NB4 (cell line): Measurements from ENCODE around the gene PSMG3.

ENCODE experiments used
- DNase-seq: peaks from one replicate; pipeline ENCODE4 v3.0.0; 2010; ENCODE audit warnings: low read depth
- H3K4me3 ChIP-seq: one replicate; pipeline ENCODE4 v1.5.1; 2011; ENCODE audit warnings: mild to moderate bottlenecking, low read depth, low read length, moderate library complexity
- MYC ChIP-seq: IDR thresholded peaks from 2 replicates; pipeline ENCODE4 v1.6.1; 2011; ENCODE audit warnings: low read depth, low read length
- POLR2A ChIP-seq: IDR thresholded peaks from 2 replicates; pipeline ENCODE4 v1.6.1; 2011; ENCODE audit warnings: mild to moderate bottlenecking; ENCODE audit not compliant: insufficient read length; ENCODE audit errors: extremely low read depth
- TF ChIP-seq, protein P1 (sequence below): IDR thresholded peaks from one replicate; pipeline ENCODE4 v1.5.1; 2012; ENCODE audit warnings: low read depth, low read length
- TF ChIP-seq, protein P2 (sequence below): IDR thresholded peaks from 2 replicates; pipeline ENCODE4 v1.6.1; 2011; ENCODE audit warnings: low read depth, low read length

PSMG3 gene

DNA sequence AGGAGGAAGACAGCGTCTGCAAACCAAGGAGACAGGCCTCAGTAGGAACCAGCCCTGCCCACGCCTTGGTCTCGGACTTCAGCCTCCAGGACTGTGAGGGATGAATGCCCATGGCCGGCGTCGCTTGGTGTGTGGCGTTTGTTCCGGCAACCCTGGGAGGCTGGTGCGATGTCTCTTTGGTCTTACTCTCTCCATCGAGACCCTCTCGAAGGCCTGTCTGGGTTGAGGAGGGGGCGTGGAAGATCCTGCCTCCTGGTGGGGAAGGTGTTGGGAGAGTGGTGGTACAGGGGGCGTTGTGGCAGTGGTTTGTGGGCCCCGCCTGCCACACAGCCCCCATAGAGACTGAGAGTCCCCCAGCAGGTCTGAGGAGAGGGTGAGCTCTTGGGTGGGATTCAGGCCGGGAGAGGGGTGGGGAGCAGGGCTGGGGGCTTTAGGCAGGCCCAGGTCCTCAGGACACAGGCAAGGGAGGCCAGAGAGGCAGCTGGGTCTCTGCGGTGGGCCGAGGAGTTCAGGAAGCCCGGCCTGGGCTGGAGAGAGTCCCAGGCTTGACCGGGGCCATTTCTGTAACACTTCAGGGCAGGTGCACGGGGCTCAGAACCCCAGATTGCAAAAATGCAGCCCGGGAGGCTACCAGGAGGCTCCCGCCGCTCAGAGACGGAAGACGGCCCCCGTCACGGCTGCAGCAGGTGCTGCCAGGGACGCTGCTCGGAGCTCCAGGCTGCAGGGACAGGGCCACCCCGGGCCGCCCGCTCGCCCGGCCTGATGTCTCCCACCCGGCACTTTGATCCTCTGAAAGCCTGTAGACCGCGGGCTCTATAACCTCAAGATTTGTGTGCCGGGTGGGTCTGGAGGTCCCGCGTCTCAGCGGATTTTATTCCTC, 33.8 kb upstream of the PSMG3 start:
- H3K4me3 ChIP-seq = no peak overlapping the region
- TF ChIP-seq MYC (no peak), POLR2A (no peak)
- TF ChIP-seq, protein P1, sequence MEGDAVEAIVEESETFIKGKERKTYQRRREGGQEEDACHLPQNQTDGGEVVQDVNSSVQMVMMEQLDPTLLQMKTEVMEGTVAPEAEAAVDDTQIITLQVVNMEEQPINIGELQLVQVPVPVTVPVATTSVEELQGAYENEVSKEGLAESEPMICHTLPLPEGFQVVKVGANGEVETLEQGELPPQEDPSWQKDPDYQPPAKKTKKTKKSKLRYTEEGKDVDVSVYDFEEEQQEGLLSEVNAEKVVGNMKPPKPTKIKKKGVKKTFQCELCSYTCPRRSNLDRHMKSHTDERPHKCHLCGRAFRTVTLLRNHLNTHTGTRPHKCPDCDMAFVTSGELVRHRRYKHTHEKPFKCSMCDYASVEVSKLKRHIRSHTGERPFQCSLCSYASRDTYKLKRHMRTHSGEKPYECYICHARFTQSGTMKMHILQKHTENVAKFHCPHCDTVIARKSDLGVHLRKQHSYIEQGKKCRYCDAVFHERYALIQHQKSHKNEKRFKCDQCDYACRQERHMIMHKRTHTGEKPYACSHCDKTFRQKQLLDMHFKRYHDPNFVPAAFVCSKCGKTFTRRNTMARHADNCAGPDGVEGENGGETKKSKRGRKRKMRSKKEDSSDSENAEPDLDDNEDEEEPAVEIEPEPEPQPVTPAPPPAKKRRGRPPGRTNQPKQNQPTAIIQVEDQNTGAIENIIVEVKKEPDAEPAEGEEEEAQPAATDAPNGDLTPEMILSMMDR = no peak
- TF ChIP-seq, protein P2, sequence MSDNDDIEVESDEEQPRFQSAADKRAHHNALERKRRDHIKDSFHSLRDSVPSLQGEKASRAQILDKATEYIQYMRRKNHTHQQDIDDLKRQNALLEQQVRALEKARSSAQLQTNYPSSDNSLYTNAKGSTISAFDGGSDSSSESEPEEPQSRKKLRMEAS = no peak
- no peak for DNase-seq

DNA sequence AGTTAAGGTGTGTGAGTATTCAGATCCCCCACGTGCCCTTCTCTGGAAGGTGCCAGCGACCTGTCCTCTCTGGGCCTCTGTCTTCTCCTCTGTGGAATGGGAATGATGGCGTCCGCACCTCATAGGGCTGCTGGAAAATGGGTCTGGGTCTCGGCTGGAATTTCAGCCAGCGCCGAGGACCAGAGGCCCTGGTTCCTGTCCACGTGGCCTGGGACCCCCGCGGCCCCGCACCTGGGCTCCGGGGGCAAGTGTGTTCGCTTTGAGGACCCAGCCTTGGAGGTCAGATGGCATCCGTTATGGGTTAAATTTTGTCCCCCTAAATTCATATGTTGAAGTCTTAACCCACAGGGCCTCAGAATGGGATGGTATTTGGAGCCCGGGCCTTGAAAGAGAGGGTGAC, 32.6 kb upstream of the PSMG3 start:
- DNase-seq = no peak
- H3K4me3 ChIP-seq = no peak overlapping the region
- TF ChIP-seq, protein P2 = no peak
- TF ChIP-seq MYC (no peak), POLR2A (no peak)
- TF ChIP-seq, protein P1 = no peak

DNA sequence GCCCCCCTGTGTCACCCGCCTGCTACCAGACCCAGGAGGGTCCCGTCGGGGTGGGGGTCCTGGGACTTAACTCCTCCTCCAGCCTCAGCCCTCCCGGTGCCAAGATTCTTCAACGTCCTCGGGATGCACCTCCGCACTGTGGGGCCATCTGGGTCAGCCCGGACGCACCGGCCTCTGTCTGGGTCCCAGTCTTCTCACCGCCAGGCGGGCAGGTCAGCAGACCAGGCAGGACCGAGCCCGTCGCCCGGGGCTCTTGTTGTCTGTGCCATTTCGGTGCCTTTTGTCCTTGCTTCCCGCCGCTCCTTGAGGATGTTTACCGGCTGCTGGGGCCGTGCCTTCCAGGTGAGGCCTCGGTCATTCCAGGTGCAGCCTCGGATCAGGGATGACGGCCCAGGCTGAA, 32.1 kb upstream of the PSMG3 start:
- no peak for DNase-seq
- TF ChIP-seq MYC (no peak), POLR2A (no peak)
- TF ChIP-seq, protein P2 = no peak
- TF ChIP-seq, protein P1 = no peak
- no peak overlapping the region for H3K4me3 ChIP-seq

DNA sequence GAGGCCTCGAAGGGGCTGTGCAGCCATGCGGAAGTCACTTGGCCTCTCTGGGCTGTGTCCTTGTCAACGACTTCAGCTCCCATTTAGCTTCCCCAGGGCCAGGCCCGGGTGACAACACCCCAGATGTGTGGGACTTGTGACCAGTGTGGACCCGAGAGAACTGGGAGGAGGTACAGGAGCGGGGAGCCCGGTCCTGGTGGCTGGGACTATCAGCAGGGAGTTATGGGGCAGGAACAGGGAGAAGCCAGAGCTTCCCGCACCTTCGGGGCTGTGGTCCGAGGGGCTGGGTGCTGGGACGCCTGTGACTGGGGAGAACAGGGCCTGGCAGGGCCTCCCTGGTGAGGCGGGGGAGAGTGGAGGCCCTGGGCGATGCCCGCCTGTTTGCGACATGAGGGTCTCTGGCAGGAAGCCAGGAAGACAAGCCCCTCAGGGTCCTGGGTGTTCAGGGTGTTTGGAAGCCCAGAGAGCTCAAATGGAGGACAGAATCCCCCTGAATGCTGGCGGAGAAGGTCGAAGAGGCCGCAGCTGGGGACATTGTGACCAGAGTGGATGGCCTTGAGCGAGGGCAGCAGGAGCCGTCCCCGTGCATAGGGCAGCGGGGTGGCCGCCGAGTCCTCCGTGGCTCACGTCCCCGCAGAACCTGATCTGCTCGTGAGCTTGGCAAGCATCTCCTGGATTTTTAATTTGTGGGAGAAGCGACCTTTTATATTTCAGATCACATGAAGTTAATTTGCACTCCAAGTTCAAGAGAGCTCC, 30.0 kb upstream of the PSMG3 start:
- no peak for DNase-seq
- no peak for TF ChIP-seq POLR2A
- TF ChIP-seq, protein P2 = no peak
- no peak for TF ChIP-seq MYC
- TF ChIP-seq, protein P1 = no peak
- H3K4me3 ChIP-seq = no peak overlapping the region

GRCh38 chr7:1598961-1599639, 29.3 kb upstream of the PSMG3 start:
- DNase-seq = no peak
- no peak overlapping the region for H3K4me3 ChIP-seq
- TF ChIP-seq POLR2A (no peak), MYC (no peak)
- TF ChIP-seq, protein P1 = no peak
- TF ChIP-seq, protein P2 = no peak
